Measurements from ENCODE around the gene IL1RAPL2.

DNA sequence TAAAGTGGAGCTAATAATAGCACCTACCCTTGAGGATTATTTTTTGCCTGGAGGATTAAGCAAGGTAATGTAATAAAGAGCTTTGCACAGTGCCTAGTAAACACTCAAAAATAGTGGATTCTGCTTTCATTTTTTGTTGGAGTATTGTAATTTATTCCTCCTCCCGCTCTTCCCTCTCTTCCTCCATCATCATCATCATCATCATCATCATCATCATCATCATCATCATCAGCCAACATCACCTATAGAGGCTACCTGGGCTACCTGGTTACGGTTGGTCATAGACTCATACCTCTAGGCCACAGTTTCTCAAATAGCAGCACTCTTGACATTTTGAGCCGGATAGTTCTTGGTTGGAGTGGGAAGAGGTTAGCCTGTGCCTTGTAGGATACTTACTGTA, 781.4 kb downstream of the IL1RAPL2 start:
- TF ChIP-seq FOXA1 (IDR thresholded peaks at IDR 0.05) (no peak), L3MBTL2 (conservative IDR thresholded peaks at IDR 0.05) (no peak), NFRKB (IDR thresholded peaks at IDR 0.05) (no peak), CTBP1 (IDR thresholded peaks at IDR 0.05; ENCODE audit: borderline replicate concordance) (no peak), ARNT (IDR thresholded peaks at IDR 0.05) (no peak), FOXM1 (IDR thresholded peaks at IDR 0.05; ENCODE audit: borderline replicate concordance) (no peak), TARDBP (IDR thresholded peaks at IDR 0.05) (no peak)
- TF ChIP-seq, protein P1, sequence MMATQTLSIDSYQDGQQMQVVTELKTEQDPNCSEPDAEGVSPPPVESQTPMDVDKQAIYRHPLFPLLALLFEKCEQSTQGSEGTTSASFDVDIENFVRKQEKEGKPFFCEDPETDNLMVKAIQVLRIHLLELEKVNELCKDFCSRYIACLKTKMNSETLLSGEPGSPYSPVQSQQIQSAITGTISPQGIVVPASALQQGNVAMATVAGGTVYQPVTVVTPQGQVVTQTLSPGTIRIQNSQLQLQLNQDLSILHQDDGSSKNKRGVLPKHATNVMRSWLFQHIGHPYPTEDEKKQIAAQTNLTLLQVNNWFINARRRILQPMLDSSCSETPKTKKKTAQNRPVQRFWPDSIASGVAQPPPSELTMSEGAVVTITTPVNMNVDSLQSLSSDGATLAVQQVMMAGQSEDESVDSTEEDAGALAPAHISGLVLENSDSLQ (IDR thresholded peaks at IDR 0.05), result no peak
